Measurements from ENCODE around the gene SLC25A25. TPM values are rescaled to one million over a fixed set of nuclear protein-coding genes. Genes with fewer than 3 reads are reported as not detected.

SLC25A25 gene
- total and polyA plus RNA-seq, 10 of the 15 experiments (the other 5 are each of a cell fraction or from before 2014, with no cell fraction given), result 0.04 to 17.1 (median 12.4) TPM; not detected in 1

DNA sequence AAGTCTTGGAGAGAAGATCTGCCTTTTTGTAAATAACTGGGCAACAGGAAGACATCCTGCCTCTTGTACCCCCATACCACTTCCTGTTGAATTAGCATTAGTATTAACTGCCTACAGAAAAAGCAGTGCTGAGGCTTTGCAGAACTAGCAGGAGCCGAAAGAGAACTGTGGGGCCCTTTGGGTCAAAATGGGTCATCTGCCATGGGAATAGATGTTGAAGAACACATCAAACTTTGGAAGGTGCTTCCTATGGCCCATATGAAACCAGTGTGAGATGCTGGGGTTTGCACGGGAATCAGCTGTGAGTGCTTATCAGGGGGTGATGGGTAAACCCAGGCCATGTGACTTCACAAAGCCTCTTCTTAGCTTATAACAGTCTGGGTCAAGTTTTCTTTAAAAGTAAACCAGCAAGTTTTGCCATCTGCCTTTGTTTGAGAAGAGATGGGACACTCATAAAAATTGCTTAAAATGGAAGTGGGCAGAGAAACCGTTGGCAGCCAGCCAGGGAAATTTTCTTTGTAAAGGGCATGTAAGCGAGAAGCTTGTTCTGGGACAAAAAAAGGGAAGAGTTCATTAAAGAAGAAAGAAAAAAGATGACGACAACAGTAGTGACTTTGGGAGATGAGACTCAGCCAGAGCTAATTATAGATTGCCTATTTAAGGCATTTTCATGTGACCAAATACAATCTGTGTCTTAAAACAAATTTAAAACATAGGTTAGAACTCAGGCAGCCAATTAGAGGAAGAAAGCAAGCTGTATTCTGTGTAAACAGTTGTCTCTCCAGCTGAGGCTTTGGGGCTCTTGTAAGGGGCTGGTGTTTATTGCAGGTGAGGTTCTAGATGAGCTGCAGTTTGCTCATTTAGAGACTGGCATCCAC lies 4.4 kb downstream of the SLC25A25 start (continued):
- no peak for TF ChIP-seq SMAD5 (IDR thresholded peaks at IDR 0.05; ENCODE audit: low read depth)
- TF ChIP-seq, protein P1, sequence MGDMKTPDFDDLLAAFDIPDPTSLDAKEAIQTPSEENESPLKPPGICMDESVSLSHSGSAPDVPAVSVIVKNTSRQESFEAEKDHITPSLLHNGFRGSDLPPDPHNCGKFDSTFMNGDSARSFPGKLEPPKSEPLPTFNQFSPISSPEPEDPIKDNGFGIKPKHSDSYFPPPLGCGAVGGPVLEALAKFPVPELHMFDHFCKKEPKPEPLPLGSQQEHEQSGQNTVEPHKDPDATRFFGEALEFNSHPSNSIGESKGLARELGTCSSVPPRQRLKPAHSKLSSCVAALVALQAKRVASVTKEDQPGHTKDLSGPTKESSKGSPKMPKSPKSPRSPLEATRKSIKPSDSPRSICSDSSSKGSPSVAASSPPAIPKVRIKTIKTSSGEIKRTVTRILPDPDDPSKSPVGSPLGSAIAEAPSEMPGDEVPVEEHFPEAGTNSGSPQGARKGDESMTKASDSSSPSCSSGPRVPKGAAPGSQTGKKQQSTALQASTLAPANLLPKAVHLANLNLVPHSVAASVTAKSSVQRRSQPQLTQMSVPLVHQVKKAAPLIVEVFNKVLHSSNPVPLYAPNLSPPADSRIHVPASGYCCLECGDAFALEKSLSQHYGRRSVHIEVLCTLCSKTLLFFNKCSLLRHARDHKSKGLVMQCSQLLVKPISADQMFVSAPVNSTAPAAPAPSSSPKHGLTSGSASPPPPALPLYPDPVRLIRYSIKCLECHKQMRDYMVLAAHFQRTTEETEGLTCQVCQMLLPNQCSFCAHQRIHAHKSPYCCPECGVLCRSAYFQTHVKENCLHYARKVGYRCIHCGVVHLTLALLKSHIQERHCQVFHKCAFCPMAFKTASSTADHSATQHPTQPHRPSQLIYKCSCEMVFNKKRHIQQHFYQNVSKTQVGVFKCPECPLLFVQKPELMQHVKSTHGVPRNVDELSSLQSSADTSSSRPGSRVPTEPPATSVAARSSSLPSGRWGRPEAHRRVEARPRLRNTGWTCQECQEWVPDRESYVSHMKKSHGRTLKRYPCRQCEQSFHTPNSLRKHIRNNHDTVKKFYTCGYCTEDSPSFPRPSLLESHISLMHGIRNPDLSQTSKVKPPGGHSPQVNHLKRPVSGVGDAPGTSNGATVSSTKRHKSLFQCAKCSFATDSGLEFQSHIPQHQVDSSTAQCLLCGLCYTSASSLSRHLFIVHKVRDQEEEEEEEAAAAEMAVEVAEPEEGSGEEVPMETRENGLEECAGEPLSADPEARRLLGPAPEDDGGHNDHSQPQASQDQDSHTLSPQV (IDR thresholded peaks at IDR 0.05), result peak; percentile 78; the same call in 1 of the 2 replicates
- TF ChIP-seq BHLHE40 (IDR thresholded peaks at IDR 0.05; ENCODE audit: borderline replicate concordance in 1 of 2, low read depth in 2 of 2, low read length in 1 of 2), result peak; percentile 61 to 67; a peak in 3 of 4 replicates
- TF ChIP-seq CHD1 (IDR thresholded peaks at IDR 0.05; ENCODE audit: low read depth, low read length), result no peak
- TF ChIP-seq SPI1 (IDR thresholded peaks at IDR 0.05; ENCODE audit: borderline replicate concordance, insufficient read depth, low read depth, low read length), result peak; percentile 57
- peak; percentile 97 for TF ChIP-seq ATF7 (IDR thresholded peaks at IDR 0.05; ENCODE audit: low read depth)
- TF ChIP-seq, protein P2, sequence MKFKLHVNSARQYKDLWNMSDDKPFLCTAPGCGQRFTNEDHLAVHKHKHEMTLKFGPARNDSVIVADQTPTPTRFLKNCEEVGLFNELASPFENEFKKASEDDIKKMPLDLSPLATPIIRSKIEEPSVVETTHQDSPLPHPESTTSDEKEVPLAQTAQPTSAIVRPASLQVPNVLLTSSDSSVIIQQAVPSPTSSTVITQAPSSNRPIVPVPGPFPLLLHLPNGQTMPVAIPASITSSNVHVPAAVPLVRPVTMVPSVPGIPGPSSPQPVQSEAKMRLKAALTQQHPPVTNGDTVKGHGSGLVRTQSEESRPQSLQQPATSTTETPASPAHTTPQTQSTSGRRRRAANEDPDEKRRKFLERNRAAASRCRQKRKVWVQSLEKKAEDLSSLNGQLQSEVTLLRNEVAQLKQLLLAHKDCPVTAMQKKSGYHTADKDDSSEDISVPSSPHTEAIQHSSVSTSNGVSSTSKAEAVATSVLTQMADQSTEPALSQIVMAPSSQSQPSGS (IDR thresholded peaks at IDR 0.05; ENCODE audit: low read length), result no peak
- TF ChIP-seq, protein P3, sequence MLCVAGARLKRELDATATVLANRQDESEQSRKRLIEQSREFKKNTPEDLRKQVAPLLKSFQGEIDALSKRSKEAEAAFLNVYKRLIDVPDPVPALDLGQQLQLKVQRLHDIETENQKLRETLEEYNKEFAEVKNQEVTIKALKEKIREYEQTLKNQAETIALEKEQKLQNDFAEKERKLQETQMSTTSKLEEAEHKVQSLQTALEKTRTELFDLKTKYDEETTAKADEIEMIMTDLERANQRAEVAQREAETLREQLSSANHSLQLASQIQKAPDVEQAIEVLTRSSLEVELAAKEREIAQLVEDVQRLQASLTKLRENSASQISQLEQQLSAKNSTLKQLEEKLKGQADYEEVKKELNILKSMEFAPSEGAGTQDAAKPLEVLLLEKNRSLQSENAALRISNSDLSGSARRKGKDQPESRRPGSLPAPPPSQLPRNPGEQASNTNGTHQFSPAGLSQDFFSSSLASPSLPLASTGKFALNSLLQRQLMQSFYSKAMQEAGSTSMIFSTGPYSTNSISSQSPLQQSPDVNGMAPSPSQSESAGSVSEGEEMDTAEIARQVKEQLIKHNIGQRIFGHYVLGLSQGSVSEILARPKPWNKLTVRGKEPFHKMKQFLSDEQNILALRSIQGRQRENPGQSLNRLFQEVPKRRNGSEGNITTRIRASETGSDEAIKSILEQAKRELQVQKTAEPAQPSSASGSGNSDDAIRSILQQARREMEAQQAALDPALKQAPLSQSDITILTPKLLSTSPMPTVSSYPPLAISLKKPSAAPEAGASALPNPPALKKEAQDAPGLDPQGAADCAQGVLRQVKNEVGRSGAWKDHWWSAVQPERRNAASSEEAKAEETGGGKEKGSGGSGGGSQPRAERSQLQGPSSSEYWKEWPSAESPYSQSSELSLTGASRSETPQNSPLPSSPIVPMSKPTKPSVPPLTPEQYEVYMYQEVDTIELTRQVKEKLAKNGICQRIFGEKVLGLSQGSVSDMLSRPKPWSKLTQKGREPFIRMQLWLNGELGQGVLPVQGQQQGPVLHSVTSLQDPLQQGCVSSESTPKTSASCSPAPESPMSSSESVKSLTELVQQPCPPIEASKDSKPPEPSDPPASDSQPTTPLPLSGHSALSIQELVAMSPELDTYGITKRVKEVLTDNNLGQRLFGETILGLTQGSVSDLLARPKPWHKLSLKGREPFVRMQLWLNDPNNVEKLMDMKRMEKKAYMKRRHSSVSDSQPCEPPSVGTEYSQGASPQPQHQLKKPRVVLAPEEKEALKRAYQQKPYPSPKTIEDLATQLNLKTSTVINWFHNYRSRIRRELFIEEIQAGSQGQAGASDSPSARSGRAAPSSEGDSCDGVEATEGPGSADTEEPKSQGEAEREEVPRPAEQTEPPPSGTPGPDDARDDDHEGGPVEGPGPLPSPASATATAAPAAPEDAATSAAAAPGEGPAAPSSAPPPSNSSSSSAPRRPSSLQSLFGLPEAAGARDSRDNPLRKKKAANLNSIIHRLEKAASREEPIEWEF (IDR thresholded peaks at IDR 0.05; ENCODE audit: insufficient replicate concordance, low read depth, low read length), result no peak
- no peak for TF ChIP-seq KLF5 (IDR thresholded peaks at IDR 0.05; ENCODE audit: partially characterized antibody)
- TF ChIP-seq, protein P4, sequence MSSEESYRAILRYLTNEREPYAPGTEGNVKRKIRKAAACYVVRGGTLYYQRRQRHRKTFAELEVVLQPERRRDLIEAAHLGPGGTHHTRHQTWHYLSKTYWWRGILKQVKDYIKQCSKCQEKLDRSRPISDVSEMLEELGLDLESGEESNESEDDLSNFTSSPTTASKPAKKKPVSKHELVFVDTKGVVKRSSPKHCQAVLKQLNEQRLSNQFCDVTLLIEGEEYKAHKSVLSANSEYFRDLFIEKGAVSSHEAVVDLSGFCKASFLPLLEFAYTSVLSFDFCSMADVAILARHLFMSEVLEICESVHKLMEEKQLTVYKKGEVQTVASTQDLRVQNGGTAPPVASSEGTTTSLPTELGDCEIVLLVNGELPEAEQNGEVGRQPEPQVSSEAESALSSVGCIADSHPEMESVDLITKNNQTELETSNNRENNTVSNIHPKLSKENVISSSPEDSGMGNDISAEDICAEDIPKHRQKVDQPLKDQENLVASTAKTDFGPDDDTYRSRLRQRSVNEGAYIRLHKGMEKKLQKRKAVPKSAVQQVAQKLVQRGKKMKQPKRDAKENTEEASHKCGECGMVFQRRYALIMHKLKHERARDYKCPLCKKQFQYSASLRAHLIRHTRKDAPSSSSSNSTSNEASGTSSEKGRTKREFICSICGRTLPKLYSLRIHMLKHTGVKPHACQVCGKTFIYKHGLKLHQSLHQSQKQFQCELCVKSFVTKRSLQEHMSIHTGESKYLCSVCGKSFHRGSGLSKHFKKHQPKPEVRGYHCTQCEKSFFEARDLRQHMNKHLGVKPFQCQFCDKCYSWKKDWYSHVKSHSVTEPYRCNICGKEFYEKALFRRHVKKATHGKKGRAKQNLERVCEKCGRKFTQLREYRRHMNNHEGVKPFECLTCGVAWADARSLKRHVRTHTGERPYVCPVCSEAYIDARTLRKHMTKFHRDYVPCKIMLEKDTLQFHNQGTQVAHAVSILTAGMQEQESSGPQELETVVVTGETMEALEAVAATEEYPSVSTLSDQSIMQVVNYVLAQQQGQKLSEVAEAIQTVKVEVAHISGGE (CRISPR knock-in tag; IDR thresholded peaks at IDR 0.05), result no peak
- TF ChIP-seq MXI1 (IDR thresholded peaks at IDR 0.05; ENCODE audit: low read depth, low read length), result peak; percentile 72; the same call in 1 of the 2 replicates

Data from GM12878 (cell line).